ENCODE measurements around the gene FAM3A. TPM values are rescaled to one million over a fixed set of nuclear protein-coding genes. Genes with fewer than 3 reads are reported as not detected.

FAM3A gene
- total RNA-seq, 1 donor from 2014 or later = 29.6 TPM

- no peak for DNase-seq (ENCODE audit: low spot score)
- Mint-ChIP-seq H3K4me1 (ENCODE audit: unreplicated experiment) (peaks cover 5% of the 10 kb centered on the region), H3K36me3 (ENCODE audit: low read depth, unreplicated experiment) (no peaks in the 10 kb centered on the region), H3K27ac (ENCODE audit: unreplicated experiment) (no peak overlapping the region), H3K4me3 (ENCODE audit: unreplicated experiment) (no peak overlapping the region), H3K27me3 (ENCODE audit: unreplicated experiment) (no peaks in the 10 kb centered on the region), H3K9me3 (ENCODE audit: unreplicated experiment) (no peaks in the 10 kb centered on the region)
- TF ChIP-seq CTCF (IDR thresholded peaks at IDR 0.05; ENCODE audit: unreplicated experiment) = no peak
These were observed 34.0 kb downstream of the FAM3A start for GRCh38 chrX:154481911-154482601.

GRCh38 chrX:154481195-154481594 is 34.8 kb downstream of the FAM3A start:
- Mint-ChIP-seq H3K36me3 (ENCODE audit: low read depth, unreplicated experiment) (no peaks in the 10 kb centered on the region), H3K9me3 (ENCODE audit: unreplicated experiment) (no peaks in the 10 kb centered on the region), H3K27me3 (ENCODE audit: unreplicated experiment) (no peaks in the 10 kb centered on the region), H3K4me1 (ENCODE audit: unreplicated experiment) (peaks cover 5% of the 10 kb centered on the region), H3K4me3 (ENCODE audit: unreplicated experiment) (no peak overlapping the region), H3K27ac (ENCODE audit: unreplicated experiment) (no peak overlapping the region)
- no peak for DNase-seq (ENCODE audit: low spot score)
- no peak for TF ChIP-seq CTCF (IDR thresholded peaks at IDR 0.05; ENCODE audit: unreplicated experiment)

- Mint-ChIP-seq H3K4me3 (ENCODE audit: unreplicated experiment) (peak within 1 kb of the TSS; percentile 86), H3K36me3 (ENCODE audit: low read depth, unreplicated experiment) (no peaks in the 10 kb centered on the region), H3K27ac (ENCODE audit: unreplicated experiment) (no peak within 1 kb of the TSS), H3K27me3 (ENCODE audit: unreplicated experiment) (peaks cover 2% of the 10 kb centered on the region), H3K4me1 (ENCODE audit: unreplicated experiment) (peaks cover 5% of the 10 kb centered on the region), H3K9me3 (ENCODE audit: unreplicated experiment) (no peaks in the 10 kb centered on the region)
- peak; percentile 94 for DNase-seq (ENCODE audit: low spot score)
- no peak for TF ChIP-seq CTCF (IDR thresholded peaks at IDR 0.05; ENCODE audit: unreplicated experiment)
These were observed 37.1 kb downstream of the FAM3A start, which contains the start of gene LAGE3 for GRCh38 chrX:154478728-154479622. Gene LAGE3 (minus strand): TSS chrX:154479281. CDS start chrX:154478915, 366 bp downstream.

- Mint-ChIP-seq H3K27ac (ENCODE audit: unreplicated experiment) (no peak overlapping the region), H3K4me3 (ENCODE audit: unreplicated experiment) (peak overlapping the region; percentile 86), H3K36me3 (ENCODE audit: low read depth, unreplicated experiment) (peaks cover 4% of the 10 kb centered on the region), H3K4me1 (ENCODE audit: unreplicated experiment) (no peaks in the 10 kb centered on the region), H3K27me3 (ENCODE audit: unreplicated experiment) (peaks cover 2% of the 10 kb centered on the region), H3K9me3 (ENCODE audit: unreplicated experiment) (no peaks in the 10 kb centered on the region)
- no peak for TF ChIP-seq CTCF (IDR thresholded peaks at IDR 0.05; ENCODE audit: unreplicated experiment)
- DNase-seq (ENCODE audit: low spot score) = no peak
These were observed 38.0 kb downstream of the FAM3A start for GRCh38 chrX:154477891-154478477.
